GM18868 (cell line): ENCODE measurements around the gene CCDC28A.

ENCODE experiments used
- ATAC-seq: cut with Tn5 transposase; IDR thresholded peaks from one replicate; pipeline ENCODE4 v1.9.1; 2021; ENCODE audit warnings: mild to moderate bottlenecking, moderate library complexity; ENCODE audit not compliant: unreplicated experiment

The CCDC28A gene

DNA sequence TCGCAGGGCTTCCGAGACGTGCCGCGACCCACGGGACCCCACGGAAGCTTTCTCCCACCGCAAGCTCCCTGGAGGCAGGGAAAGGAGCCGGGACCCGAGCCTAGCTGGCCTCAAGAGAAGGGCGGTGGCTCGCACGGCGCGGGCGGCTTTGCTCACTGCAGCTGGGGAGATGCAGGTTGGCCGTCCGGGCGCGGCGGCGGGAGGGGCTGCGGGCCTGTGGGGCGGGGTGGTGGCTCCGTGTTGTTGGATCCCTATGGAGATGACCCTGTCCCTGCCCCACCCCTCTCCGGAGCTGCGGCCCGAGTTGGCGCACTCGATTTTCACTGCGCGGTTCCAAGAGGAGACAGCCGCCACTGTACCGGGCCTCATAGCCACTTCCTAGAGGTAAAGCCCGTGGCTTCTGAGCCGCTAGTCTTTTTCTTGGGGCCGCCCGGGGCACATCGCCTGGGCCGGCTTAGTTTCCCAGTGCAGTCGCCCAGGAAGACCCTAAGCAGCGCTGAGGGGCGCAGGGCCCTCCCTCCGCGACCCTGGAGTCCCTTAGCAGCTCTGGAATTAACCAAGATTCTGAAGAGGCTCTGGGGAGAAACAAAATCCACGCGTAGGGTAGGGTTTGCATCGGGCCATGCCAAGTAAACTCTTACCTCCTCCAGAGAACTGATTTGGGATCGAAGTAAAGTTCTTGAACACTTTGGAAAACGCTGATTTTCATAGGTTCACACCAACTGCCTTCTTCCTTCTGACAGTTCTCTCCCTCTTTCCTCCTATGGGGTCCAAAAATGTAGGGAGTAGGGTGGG, 22.4 kb downstream of the CCDC28A start, which contains the start of gene ECT2L:
ECT2L (plus strand) TSS at position 279 of the 795 bp plus-strand sequence. CDS start 17,188 bp downstream, outside the sequence.
- no peak for ATAC-seq

- ATAC-seq: no peak
Observed at GRCh38 chr6:138796771-138797170, 23.2 kb downstream of the CCDC28A start.

GRCh38 chr6:138797806-138798446, 24.4 kb downstream of the CCDC28A start:
- no peak for ATAC-seq

GRCh38 chr6:138800377-138801150, 27.0 kb downstream of the CCDC28A start:
- no peak for ATAC-seq

DNA sequence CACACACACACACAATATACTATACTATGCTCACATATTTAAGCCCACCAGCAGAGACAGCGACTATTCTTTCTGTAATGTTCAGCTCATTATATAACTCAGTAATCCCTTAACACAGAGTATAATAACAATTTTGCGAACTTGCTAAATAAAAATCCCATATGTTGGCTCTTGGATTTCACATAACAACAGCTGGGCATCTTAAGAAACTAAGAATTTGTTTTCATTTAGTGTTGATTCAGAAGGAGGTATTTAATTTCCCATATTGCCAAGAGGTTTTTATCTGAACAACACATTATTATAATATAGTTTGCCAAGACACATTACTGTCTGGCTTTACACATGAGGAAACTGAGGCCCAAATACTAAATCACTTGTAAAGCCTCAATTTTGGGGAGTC, 29.8 kb downstream of the CCDC28A start:
- ATAC-seq: no peak

DNA sequence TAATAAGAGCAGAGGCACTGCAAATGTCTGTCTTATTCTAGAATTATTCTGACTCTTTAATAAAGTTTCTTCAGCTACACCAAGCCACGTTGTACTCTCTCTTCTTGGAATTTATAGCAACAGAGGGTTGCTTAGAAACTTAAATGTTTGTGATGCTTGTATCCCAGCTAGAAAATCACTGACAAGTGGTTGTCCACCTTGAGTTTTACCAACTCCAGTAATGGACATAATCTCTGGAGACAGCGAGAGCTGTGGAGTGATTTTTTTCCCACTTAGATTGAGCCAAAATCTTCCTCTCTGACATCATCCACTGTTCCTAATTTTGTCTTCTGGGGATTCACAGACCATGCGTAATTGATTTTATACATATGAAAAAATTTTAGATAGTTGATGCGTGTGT, 30.3 kb downstream of the CCDC28A start:
- no peak for ATAC-seq

DNA sequence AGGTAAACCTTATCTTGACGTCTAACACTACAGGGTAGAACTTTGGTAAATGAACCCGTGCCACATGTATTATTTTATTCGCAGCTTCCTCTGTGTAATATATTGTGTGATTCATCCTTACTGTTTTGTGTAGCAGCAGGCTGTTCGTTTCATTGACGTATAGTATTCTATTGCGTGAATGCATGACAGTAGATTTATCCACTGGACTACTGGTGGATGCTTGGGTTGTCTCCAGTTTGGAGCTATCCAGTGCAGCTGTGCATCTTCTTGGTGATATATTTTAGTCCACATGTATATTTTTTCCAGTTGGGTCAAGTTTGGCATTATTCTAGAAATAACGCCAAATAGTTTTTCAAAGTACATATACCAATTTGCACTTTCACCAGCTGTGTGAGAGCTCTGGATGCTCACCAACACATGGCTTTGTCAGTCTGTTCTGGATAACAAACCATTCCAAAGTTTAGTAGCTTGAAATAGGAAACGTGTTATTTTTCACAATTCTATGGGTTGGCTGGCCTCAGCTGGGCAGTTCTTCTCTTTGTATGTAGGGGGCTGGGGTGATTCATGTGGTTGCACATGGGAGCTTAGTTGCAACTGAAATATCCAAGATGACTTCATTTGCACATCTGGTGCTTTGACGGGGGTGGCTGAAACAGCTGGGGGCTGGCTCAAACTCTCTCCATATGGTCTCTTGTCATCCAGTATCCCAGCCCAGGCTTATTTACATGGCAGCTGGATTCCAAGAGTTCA, 31.6 kb downstream of the CCDC28A start:
- no peak for ATAC-seq

DNA sequence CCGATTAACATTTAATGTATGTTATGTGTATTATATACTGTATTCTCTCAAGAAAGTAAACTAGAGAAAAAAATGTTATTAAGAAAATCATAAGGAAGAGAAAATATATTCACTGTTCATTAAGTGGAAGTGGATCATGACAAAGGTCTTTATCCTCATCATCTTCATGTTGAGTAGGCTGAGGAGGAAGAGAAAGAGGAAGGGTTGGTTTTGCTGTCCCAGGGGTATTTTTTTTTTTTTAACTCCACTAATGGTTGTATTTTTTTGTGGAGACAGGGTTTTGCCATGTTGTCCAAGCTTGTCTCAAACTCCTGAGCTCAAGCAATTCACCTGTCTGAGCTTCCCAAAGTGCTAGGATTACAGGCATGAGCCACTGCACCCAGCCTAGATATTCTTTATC, 33.3 kb downstream of the CCDC28A start:
- ATAC-seq: no peak

- ATAC-seq: no peak
Observed at GRCh38 chr6:138809677-138810076, 36.1 kb downstream of the CCDC28A start.

- no peak for ATAC-seq
Observed at GRCh38 chr6:138811866-138812265, 38.3 kb downstream of the CCDC28A start.

DNA sequence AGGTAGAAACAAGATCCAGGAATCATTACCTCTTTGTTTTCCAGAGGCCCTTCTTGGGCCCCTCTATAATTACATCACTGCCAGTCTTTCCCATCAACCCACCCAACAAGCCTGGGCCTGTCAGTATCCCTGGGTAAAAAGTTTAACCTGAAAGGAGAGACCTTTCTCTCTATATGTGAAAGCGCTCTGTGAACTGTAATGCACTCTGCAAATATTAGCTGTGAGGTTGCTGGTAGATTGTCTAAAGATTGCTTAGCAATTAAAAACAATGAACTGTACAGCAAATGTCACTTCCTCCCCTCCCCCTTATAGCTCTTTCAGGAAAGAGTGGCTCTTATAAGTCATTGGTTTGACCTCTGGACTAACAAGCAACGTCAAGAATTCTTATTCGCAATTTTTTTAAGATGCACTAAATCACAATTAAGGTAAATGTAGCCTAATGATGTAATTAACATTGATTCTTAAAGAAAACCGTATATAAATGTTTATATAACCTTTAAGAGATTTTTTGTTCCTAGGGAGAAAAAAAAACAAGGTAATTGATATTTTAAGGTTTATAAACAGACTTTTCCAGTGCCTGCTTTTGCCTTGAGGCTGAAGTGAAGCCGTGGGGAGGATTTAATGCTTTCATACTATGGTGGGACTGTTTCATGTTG, 40.7 kb downstream of the CCDC28A start:
- no peak for ATAC-seq

- ATAC-seq: no peak
Observed at GRCh38 chr6:138815221-138815620, 41.7 kb downstream of the CCDC28A start.

GRCh38 chr6:138815797-138816528, 42.4 kb downstream of the CCDC28A start:
- peak; percentile 57 for ATAC-seq

DNA sequence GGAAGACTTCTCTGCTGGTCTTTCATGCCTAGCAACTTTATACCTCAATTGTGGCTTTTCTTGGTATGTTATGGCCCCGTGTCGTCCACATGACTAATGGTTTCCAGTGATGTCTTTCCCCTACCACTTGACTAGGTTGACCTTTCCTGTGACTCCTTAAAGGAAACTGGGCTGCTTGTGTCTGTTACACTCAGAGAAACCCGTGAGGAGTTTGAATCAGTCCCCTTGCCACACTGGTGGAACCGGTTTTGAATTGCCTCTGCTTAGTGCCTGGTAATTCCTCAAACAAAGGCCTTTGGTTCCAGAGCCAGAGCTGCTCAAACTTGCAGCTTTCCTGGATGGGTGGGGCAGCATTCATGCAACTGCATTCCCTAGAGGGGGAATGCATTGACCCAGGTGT, 44.2 kb downstream of the CCDC28A start:
- no peak for ATAC-seq

- peak; percentile 82 for ATAC-seq
Observed at GRCh38 chr6:138818496-138819194, 45.1 kb downstream of the CCDC28A start.

DNA sequence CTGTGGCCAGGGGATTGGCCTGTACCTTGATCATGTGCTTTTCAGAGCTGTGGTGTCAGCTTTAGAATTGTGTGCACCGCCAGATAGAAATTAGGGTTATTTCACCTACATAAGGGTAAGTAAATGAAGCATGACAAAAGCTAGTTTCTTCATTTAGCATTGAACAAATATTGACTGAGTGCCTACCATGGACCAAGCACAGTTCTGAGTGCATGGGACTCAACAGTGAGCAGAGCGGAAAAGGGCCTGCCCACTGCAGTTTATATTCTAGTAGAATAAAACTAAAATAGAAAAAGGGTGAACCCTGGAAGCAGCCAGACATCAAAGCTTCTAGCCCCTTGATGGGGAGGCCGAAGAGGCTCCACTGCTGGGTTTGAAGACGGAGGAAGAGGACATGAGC, 48.0 kb downstream of the CCDC28A start:
- ATAC-seq: no peak

DNA sequence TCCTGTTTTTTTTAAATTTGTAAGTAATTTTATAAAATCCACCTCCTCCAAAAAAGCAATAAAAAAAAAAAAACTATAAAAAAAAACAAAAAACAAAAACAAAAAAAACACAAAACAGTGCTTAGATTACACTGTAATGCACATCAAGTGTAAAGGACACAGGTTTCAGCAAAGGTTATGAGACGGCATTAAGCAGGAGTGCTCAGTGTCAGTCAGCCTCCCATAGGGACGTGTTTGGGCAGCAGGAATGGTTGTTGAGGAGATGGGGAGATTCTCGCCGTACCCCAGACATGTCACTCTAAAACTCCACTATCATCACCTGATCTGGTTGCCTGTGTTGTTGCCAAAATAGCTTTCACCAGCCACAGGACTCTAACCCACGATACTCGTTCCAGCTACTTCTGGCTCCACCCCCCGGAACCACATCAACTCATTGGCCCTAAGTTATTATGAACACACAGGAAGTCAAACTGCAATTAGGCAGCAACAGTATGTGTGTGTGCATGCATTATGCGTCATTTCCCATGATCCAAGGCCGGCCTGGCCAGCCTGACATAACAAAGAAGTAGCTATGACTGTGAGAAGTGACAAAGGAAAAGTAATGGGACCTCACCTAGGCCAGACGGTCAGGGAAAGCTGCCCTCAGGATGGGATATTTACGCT, 51.0 kb downstream of the CCDC28A start:
- ATAC-seq: no peak

- ATAC-seq: no peak
Observed at GRCh38 chr6:138830248-138830647, 56.7 kb downstream of the CCDC28A start.

- ATAC-seq: no peak
Observed at GRCh38 chr6:138832182-138832581, 58.6 kb downstream of the CCDC28A start.
